Measurements from ENCODE around the gene TNP2. TPM values are rescaled to one million over a fixed set of nuclear protein-coding genes. Genes with fewer than 3 reads are reported as not detected.

TNP2 gene
- total and polyA plus RNA-seq, 9 of the 15 experiments (the other 6 are each of a cell fraction or from before 2014, with no cell fraction given): not detected

DNA sequence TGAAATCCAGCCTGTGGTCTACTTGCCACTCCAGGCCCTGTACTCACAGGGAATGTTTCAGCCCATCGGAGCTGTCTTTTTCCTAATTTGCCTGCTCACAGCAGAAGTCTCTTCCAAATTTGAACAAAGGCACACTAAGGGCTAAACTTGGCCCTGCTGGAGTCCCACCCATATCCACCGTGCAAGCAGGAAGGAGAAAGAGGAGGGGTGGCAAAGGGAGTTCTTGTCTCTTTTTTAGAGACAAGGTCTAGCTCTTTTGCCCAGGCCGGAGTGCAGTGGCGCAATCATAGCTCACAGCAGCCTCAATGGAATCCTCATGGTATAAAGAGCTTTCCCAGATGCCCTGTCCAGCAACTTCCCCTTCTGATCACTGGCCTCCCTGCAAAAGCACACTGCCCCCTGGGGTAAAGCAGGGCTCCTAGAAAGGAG, 14.7 kb upstream of the TNP2 start (continued):
- TF ChIP-seq NBN (IDR thresholded peaks at IDR 0.05; ENCODE audit: low read depth) (no peak), ETV5 (CRISPR knock-in tag; IDR thresholded peaks at IDR 0.05; ENCODE audit: low read depth) (no peak), HDAC1 (IDR thresholded peaks at IDR 0.05) (no peak), SP1 (CRISPR knock-in tag; IDR thresholded peaks at IDR 0.05) (no peak), HIVEP1 (CRISPR knock-in tag; IDR thresholded peaks at IDR 0.05) (no peak), ZNF589 (CRISPR knock-in tag; IDR thresholded peaks at IDR 0.05; ENCODE audit: low read depth) (no peak), TCF7L2 (IDR thresholded peaks at IDR 0.05; ENCODE audit: low read depth, low read length) (no peak)
- TF ChIP-seq, protein P1, sequence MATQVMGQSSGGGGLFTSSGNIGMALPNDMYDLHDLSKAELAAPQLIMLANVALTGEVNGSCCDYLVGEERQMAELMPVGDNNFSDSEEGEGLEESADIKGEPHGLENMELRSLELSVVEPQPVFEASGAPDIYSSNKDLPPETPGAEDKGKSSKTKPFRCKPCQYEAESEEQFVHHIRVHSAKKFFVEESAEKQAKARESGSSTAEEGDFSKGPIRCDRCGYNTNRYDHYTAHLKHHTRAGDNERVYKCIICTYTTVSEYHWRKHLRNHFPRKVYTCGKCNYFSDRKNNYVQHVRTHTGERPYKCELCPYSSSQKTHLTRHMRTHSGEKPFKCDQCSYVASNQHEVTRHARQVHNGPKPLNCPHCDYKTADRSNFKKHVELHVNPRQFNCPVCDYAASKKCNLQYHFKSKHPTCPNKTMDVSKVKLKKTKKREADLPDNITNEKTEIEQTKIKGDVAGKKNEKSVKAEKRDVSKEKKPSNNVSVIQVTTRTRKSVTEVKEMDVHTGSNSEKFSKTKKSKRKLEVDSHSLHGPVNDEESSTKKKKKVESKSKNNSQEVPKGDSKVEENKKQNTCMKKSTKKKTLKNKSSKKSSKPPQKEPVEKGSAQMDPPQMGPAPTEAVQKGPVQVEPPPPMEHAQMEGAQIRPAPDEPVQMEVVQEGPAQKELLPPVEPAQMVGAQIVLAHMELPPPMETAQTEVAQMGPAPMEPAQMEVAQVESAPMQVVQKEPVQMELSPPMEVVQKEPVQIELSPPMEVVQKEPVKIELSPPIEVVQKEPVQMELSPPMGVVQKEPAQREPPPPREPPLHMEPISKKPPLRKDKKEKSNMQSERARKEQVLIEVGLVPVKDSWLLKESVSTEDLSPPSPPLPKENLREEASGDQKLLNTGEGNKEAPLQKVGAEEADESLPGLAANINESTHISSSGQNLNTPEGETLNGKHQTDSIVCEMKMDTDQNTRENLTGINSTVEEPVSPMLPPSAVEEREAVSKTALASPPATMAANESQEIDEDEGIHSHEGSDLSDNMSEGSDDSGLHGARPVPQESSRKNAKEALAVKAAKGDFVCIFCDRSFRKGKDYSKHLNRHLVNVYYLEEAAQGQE (IDR thresholded peaks at IDR 0.05; ENCODE audit: borderline replicate concordance): peak; percentile 80
- TF ChIP-seq, protein P1 (CRISPR knock-in tag; IDR thresholded peaks at IDR 0.05; ENCODE audit: low read depth): no peak

Measured in K562 (cell line).